HEK293T (cell line): ENCODE data around the gene EFHC1.

Experiments used
- CTBP1 ChIP-seq: fragments of 450-650 bp; IDR thresholded peaks from 2 replicates; pipeline ENCODE4 v1.6.1; 2016; ENCODE audit warnings: borderline replicate concordance
- ELF4 ChIP-seq: fragments of 450-650 bp; IDR thresholded peaks from 2 replicates; pipeline ENCODE4 v1.6.1; 2017; ENCODE audit warnings: antibody characterized with exemption
- FOXA1 ChIP-seq: fragments of 450-650 bp; IDR thresholded peaks from 2 replicates; pipeline ENCODE4 v1.6.1; 2016; ENCODE audit warnings: mild to moderate bottlenecking
- FOXK2 ChIP-seq: fragments of 450-650 bp; IDR thresholded peaks from 2 replicates; pipeline ENCODE4 v1.6.1; 2016; ENCODE audit warnings: mild to moderate bottlenecking
- HDGF ChIP-seq: fragments of 450-650 bp; IDR thresholded peaks from 2 replicates; pipeline ENCODE4 v1.6.1; 2017; ENCODE audit warnings: antibody characterized with exemption, borderline replicate concordance
- L3MBTL2 ChIP-seq: fragments of 450-650 bp; conservative IDR thresholded peaks from 2 replicates; pipeline ENCODE4 v1.6.1; 2016; ENCODE audit warnings: mild to moderate bottlenecking
- SP1 ChIP-seq: fragments of 450-650 bp; IDR thresholded peaks from 2 replicates; pipeline ENCODE4 v1.6.1; 2017
- TARDBP ChIP-seq: fragments of 450-650 bp; IDR thresholded peaks from 2 replicates; pipeline ENCODE4 v1.6.1; 2016
- ZNF384 ChIP-seq: fragments of 450-650 bp; IDR thresholded peaks from 2 replicates; pipeline ENCODE4 v1.6.1; 2016
- TF ChIP-seq, protein P1 (sequence below): fragments of 450-650 bp; IDR thresholded peaks from 2 replicates; pipeline ENCODE4 v1.6.1; 2016

DNA sequence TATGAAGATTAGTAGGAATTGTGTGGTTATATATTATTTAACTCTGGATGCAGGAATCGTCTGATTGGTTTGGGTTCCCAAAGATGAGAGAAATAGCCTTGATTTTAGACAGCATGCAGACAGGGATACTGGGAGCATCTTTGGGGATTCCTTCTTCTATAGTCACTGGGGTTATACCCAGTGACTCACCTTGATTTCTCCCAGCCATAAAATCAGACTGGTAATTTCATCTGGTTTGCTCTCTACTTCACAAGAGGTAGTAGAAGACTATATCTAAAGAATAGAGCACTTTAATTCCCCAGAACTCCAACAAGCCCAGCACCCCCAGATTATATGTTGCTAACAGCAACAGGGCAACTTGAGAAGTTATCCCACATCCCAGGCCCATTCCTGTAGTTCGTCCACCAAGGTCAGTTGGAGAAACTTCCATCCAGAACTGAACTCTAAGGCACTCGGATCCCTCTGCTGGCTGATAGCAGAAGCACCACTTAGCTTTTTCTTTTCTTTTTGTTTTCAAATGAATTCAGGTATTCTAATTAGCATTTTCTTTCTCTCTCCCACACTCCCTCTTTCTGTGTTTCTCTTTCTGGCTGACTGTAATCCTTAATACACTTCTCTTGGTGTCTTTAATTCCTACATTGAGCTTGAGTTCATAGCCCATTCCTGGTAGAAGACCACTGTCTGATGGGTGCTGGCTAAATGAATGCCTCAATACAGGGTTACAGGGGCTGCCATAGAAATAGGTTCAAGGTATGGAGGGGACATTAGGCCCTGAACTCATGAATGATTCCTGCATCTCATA lies 20.4 kb upstream of the EFHC1 start:
- TF ChIP-seq ZNF384 (no peak), L3MBTL2 (no peak), HDGF (no peak), TARDBP (no peak), SP1 (no peak), FOXK2 (no peak), ELF4 (no peak), FOXA1 (no peak), CTBP1 (no peak)
- TF ChIP-seq, protein P1, sequence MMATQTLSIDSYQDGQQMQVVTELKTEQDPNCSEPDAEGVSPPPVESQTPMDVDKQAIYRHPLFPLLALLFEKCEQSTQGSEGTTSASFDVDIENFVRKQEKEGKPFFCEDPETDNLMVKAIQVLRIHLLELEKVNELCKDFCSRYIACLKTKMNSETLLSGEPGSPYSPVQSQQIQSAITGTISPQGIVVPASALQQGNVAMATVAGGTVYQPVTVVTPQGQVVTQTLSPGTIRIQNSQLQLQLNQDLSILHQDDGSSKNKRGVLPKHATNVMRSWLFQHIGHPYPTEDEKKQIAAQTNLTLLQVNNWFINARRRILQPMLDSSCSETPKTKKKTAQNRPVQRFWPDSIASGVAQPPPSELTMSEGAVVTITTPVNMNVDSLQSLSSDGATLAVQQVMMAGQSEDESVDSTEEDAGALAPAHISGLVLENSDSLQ, result no peak
